Measurements from ENCODE around the gene CCDC40. TPM values are rescaled to one million over a fixed set of nuclear protein-coding genes. Genes with fewer than 3 reads are reported as not detected.
"Not testable (repeated sequence)": the region's sequence is repeated elsewhere in the genome, so short reads cannot be mapped to it uniquely, and the experiment has no call there.

Gene CCDC40
- total and polyA plus RNA-seq, 2 of the 13 experiments (the other 11 are each of a cell fraction or from before 2014, with no cell fraction given): 4.1 to 5.5 TPM

DNA sequence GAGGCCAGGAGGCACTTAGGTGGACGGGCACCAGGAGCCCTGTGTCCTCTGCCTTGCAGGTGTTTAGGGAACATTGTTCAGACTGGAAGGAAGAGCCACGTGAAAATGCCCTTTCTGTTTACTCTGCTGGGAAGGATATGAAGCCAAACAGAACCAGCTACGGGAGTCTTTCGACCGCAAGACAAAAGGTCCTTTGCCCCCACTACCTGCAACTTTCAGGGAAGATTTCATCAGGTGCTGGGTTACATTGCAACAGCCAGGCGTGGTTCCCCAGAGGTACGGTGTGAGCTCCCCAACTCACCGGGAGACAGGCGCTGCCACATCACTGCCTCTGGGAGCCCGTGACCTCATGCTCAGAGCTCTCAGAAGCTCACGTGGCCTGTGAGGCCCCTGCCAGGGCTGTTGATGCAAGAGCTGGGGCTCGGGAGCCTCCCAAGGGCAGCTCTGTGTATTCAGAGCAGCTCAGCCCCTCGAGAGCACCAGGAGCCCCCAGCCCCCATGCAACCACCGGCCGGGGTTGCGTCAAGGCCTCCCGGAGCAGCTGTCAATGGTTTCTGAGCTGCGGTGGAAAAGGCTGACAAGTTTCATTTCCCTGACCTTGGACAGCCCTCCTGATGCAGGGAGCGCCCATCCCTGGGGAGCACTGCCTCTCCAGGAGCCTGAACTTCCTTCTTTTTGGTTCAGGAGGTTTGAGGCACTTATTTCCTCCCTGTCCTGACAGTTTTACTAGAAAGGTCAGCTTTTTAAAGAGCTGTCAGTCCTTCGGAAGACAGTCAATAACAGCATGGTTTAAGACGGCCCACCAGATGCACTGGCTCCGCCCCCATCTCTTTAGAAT lies 42.8 kb upstream of the CCDC40 start (continued):
- TF ChIP-seq ATF7-NPFF (CRISPR knock-in tag; IDR thresholded peaks at IDR 0.05; ENCODE audit: low read depth) (peak; percentile 96), MIER3 (CRISPR knock-in tag; IDR thresholded peaks at IDR 0.05; ENCODE audit: borderline replicate concordance) (peak; percentile 88; the same call in 1 of the 2 replicates), DR1 (CRISPR knock-in tag; IDR thresholded peaks at IDR 0.05) (no peak)

DNA sequence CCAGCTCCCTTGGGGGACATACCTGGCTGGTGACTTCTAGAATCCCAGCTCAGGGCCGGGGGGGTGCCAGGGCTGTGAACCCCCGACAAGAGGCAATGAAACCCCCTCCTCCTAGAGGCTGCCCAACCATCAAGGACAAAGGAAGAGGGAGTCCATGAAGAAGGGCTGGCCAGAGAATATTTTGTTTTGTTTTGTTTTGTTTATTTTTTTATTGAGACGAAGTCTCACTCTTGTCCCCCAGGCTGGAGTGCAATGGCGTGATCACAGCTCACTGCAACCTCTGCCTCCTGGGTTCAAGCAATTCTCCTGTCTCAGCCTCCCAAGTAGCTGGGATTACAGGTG lies 42.2 kb upstream of the CCDC40 start:
- in situ Hi-C loops (cut with HindIII; ENCODE audit: extremely low pct_ligation_motif_present, low pct_unique_long_range_greater_than_20kb): loop anchor here (5.0 kb wide), 3 partner anchors 67 to 182 kb away; partner anchors contain the start of gene CBX4
- not testable (repeated sequence) for FAIRE-seq

DNA sequence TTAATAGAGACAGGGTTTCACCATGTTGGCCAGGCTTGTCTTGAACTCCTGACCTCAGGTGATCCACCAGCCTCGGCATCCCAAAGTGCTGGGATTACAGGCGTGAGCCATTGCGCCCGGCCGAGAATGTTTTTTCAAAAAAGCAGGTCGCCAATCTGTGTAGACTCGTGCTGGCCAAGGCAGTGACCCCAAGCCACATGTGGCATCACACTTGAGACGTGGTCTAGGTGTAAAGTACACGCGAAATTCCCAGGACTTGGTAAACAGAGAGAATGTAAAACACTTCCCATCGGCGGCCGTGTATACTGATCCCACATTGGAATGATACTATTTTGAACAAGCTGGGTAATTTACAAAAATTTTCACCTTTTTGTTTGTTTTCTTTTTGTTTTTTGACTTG lies 41.8 kb upstream of the CCDC40 start:
- BruUV-seq (replicated peaks): no TSS peak
- TF ChIP-seq RARA (CRISPR knock-in tag; IDR thresholded peaks at IDR 0.05) (peak; percentile 7; the same call in 1 of the 2 replicates), FOXO1 (CRISPR knock-in tag; IDR thresholded peaks at IDR 0.05) (no peak), GABPA (IDR thresholded peaks at IDR 0.05; ENCODE audit: low read depth, low read length) (no peak), GABPA (CRISPR knock-in tag; IDR thresholded peaks at IDR 0.05; ENCODE audit: low read depth) (peak; percentile 7; the same call in 1 of the 2 replicates), BCL6 (CRISPR knock-in tag; IDR thresholded peaks at IDR 0.05) (0 out of 2 replicates have a peak, but pooled peaks have one; percentile 33)
- TF ChIP-seq, protein P1, sequence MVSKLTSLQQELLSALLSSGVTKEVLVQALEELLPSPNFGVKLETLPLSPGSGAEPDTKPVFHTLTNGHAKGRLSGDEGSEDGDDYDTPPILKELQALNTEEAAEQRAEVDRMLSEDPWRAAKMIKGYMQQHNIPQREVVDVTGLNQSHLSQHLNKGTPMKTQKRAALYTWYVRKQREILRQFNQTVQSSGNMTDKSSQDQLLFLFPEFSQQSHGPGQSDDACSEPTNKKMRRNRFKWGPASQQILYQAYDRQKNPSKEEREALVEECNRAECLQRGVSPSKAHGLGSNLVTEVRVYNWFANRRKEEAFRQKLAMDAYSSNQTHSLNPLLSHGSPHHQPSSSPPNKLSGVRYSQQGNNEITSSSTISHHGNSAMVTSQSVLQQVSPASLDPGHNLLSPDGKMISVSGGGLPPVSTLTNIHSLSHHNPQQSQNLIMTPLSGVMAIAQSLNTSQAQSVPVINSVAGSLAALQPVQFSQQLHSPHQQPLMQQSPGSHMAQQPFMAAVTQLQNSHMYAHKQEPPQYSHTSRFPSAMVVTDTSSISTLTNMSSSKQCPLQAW (CRISPR knock-in tag; IDR thresholded peaks at IDR 0.05): peak; percentile 41; the same call in 1 of the 2 replicates
- TF ChIP-seq, protein P2, sequence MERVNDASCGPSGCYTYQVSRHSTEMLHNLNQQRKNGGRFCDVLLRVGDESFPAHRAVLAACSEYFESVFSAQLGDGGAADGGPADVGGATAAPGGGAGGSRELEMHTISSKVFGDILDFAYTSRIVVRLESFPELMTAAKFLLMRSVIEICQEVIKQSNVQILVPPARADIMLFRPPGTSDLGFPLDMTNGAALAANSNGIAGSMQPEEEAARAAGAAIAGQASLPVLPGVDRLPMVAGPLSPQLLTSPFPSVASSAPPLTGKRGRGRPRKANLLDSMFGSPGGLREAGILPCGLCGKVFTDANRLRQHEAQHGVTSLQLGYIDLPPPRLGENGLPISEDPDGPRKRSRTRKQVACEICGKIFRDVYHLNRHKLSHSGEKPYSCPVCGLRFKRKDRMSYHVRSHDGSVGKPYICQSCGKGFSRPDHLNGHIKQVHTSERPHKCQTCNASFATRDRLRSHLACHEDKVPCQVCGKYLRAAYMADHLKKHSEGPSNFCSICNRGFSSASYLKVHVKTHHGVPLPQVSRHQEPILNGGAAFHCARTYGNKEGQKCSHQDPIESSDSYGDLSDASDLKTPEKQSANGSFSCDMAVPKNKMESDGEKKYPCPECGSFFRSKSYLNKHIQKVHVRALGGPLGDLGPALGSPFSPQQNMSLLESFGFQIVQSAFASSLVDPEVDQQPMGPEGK (CRISPR knock-in tag; IDR thresholded peaks at IDR 0.05): 0 out of 2 replicates have a peak, but pooled peaks have one; percentile 9

More for the DNA sequence above, 42.2 kb upstream of the CCDC40 start:
- H2AFZ ChIP-seq (ENCODE audit: low read length); H3K36me3 ChIP-seq (replicated peaks in 1 of 2; ENCODE audit: control insufficient read depth in 1 of 2, insufficient read depth in 2 of 2, low read length in 2 of 2); H3K79me2 ChIP-seq (ENCODE audit: insufficient read depth, low read length); ATAC-seq; H3K27me3 ChIP-seq (ENCODE audit: control insufficient read depth in 1 of 2, insufficient read depth in 2 of 2, low read length in 2 of 2); intact Hi-C loops (cut with micrococcal nuclease; ENCODE audit: unreplicated experiment); H4K20me1 ChIP-seq (ENCODE audit: insufficient read depth, low read length); H3K9me3 ChIP-seq (ENCODE audit: low read length); BruUV-seq (replicated peaks); CTCF ChIA-PET (ENCODE audit: low intra/inter-chr PET ratio, low total read pairs); DNase-seq (ENCODE audit: low spot score): not testable (repeated sequence)
- Histone ChIP-seq H3K4me2 (ENCODE audit: low read depth, low read length) (peak overlapping the region; percentile 99), H3K4me1 (ENCODE audit: insufficient read depth, low read length) (peaks cover 81% of the 10 kb centered on the region), H3K4me3 (replicated peaks in 1 of 3; ENCODE audit: insufficient read depth in 1 of 3, low read depth in 2 of 3, low read length in 3 of 3) (peak overlapping the region; percentile 36 to 77 (median 62)), H3K27ac (ENCODE audit: extremely low read length, insufficient read depth, low read length) (peak overlapping the region; percentile 98), H3K9ac (ENCODE audit: insufficient read depth, low read depth, low read length) (peak overlapping the region; percentile 88)
- TF ChIP-seq ZNF333 (CRISPR knock-in tag; IDR thresholded peaks at IDR 0.05; ENCODE audit: borderline replicate concordance): peak; percentile 35; the same call in 1 of the 2 replicates
- TF ChIP-seq ZNF670 (CRISPR knock-in tag; IDR thresholded peaks at IDR 0.05; ENCODE audit: borderline replicate concordance): 0 out of 2 replicates have a peak, but pooled peaks have one; percentile 1
- POLR2A ChIA-PET: interaction anchor here (0.8 to 10.9 kb wide), 47 partner anchors 10 to 966 kb away, joined by 3 to 333 read pairs (median 6); partner anchors contain the start of genes CBX4, CBX8, GAA and SGSH
- WGBS (ENCODE audit: low lambda C conversion rate): 15% methylated on average over 4 of the region's 4 CpGs

More for the DNA sequence above, 41.8 kb upstream of the CCDC40 start:
- no peaks in the 10 kb centered on the region for H3K27me3 ChIP-seq (ENCODE audit: control insufficient read depth in 1 of 2, insufficient read depth in 2 of 2, low read length in 2 of 2)
- no peaks in the 10 kb centered on the region for H3K9me3 ChIP-seq (ENCODE audit: low read length)
- DNase-seq (ENCODE audit: low spot score) (no peak), ATAC-seq (no peak), FAIRE-seq (no peak)
- H3K27ac ChIP-seq (ENCODE audit: extremely low read length, insufficient read depth, low read length): peak overlapping the region; percentile 98
- H4K20me1 ChIP-seq (ENCODE audit: insufficient read depth, low read length): no peaks in the 10 kb centered on the region
- H3K9ac ChIP-seq (ENCODE audit: insufficient read depth, low read depth, low read length): peak overlapping the region; percentile 88; the same call in 1 of the 2 replicates
- intact Hi-C loops (cut with micrococcal nuclease; ENCODE audit: unreplicated experiment) (no loop called here), in situ Hi-C loops (cut with HindIII; ENCODE audit: extremely low pct_ligation_motif_present, low pct_unique_long_range_greater_than_20kb) (loop anchor here (5.0 kb wide), 3 partner anchors 67 to 182 kb away; partner anchors contain the start of gene CBX4)
- H3K79me2 ChIP-seq (ENCODE audit: insufficient read depth, low read length): peaks cover 7% of the 10 kb centered on the region
- no peak overlapping the region for H2AFZ ChIP-seq (ENCODE audit: low read length)
- H3K36me3 ChIP-seq (replicated peaks in 1 of 2; ENCODE audit: control insufficient read depth in 1 of 2, insufficient read depth in 2 of 2, low read length in 2 of 2): no peaks in the 10 kb centered on the region
- ChIA-PET POLR2A (interaction anchor here (0.8 to 10.9 kb wide), 26 partner anchors 11 to 269 kb away, joined by 3 to 333 read pairs (median 8); partner anchors contain the start of genes CBX4, CBX8 and GAA), CTCF (ENCODE audit: low intra/inter-chr PET ratio, low total read pairs) (no interaction called here)
- 0 out of 2 replicates have a peak overlapping the region, but pooled peaks have one; percentile 5 for H3K4me2 ChIP-seq (ENCODE audit: low read depth, low read length)
- peaks cover 80% of the 10 kb centered on the region for H3K4me1 ChIP-seq (ENCODE audit: insufficient read depth, low read length)
- H3K4me3 ChIP-seq (replicated peaks in 1 of 3; ENCODE audit: insufficient read depth in 1 of 3, low read depth in 2 of 3, low read length in 3 of 3): no peak overlapping the region
- WGBS (ENCODE audit: low lambda C conversion rate): 90% methylated on average over 13 of the region's 13 CpGs
